C4-2B (cell line): ENCODE data around the gene WASF1.

Experiments used
- H3K27ac ChIP-seq: fragments of 450-650 bp; 2 replicates; pipeline ENCODE4 v1.5.1; 2017
- CTCF ChIP-seq: fragments of 450-650 bp; conservative IDR thresholded peaks from 2 replicates; pipeline ENCODE4 v1.5.1; 2017; ENCODE audit warnings: mild to moderate bottlenecking
- ZFX ChIP-seq: fragments of 450-650 bp; IDR thresholded peaks from 2 replicates; pipeline ENCODE4 v1.6.1; 2017

WASF1 gene

GRCh38 chr6:110179406-110180227, at the start of gene WASF1:
Gene WASF1, minus strand, starts transcription at chr6:110179670. Its CDS starts 52,069 bp downstream, at chr6:110127601.
- TF ChIP-seq CTCF (no peak), ZFX (no peak)
- H3K27ac ChIP-seq, result peak within 1 kb of the TSS; percentile 88

DNA sequence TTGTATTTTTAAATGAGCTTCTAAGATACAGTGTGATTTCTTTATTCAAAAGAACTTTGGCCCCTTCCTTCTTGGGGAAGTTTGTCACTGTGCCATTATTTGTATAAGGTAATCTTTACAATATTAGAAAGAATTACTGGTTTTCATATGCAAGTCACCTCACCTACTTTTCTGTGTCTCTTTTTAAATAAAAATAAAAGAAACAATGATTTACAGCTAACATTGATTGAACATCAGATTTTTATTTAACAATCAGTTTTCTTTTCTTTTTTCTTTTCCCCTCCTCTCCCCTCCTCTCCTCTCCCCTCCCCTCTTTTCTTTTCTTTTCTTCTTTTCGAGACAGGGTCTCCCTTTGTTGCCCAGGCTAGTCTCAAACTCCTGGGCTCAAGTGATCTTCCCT, 46.8 kb upstream of the WASF1 start:
- no peak for TF ChIP-seq ZFX
- TF ChIP-seq CTCF, result no peak

GRCh38 chr6:110221738-110222137, 42.3 kb upstream of the WASF1 start:
- no peak overlapping the region for H3K27ac ChIP-seq
- TF ChIP-seq ZFX, result no peak
- TF ChIP-seq CTCF, result no peak

More for the DNA sequence above, 46.8 kb upstream of the WASF1 start:
- no peak overlapping the region for H3K27ac ChIP-seq

- TF ChIP-seq ZFX (no peak), CTCF (no peak)
- H3K27ac ChIP-seq, result no peak overlapping the region
Observed at GRCh38 chr6:110217266-110217665, 37.8 kb upstream of the WASF1 start.

DNA sequence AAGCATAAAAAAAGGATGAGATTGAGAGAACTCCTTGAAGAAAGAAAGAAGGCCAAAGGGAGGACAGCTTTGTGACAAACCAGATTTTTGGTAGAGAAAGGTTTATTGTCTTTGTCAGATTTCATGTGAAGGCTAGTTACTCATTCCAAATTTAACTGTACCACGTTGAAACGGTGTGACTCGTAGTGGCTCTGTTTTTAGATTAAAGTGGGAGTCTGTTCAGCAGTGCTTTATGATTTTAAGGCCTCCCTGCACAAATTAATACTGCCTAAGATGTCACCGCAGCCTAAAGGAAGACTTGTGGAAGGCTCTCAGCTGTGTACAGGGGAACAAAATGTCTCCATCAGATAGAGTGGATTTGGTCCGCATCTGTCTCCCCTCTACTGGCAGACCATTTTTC, 36.7 kb upstream of the WASF1 start:
- no peak for TF ChIP-seq ZFX
- no peak for TF ChIP-seq CTCF
- no peak overlapping the region for H3K27ac ChIP-seq

DNA sequence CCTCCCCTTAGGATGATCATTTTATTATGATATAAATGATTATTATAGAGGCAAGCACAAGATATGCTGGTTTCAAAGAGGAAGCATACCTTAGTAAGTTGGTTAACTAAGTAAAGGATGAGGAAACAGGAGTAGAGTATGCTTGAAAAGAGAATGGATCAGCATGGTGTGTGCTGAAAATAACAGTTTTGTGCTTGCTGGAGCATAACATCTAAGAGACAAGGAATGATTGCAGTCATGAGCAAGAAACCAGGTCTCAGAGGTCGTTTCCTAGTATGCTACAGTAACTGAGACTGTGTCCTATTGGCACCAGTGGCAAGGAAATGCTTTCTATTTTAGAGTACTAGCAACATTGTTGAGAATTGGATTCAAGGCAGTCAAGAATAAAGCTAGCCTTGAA, 34.9 kb upstream of the WASF1 start:
- TF ChIP-seq ZFX (no peak), CTCF (no peak)
- no peak overlapping the region for H3K27ac ChIP-seq

GRCh38 chr6:110211753-110212152, 32.3 kb upstream of the WASF1 start:
- TF ChIP-seq ZFX (no peak), CTCF (no peak)
- no peak overlapping the region for H3K27ac ChIP-seq
